HL-60 (cell line): ENCODE measurements around the gene PDZD4.

Source experiments
- DNase-seq, 2 experiments: peaks; one replicate each; pipeline ENCODE4 v3.0.0-alpha.2; 2010 to 2020; ENCODE audit warnings: low read depth in 1 of 2, low spot score in 1 of 2
- H3K27ac ChIP-seq: fragments of 250-450 bp; sonication (Bioruptor Pico); replicated peaks from 2 replicates; pipeline ENCODE4 v1.5.1; 2020; ENCODE audit warnings: mild to moderate bottlenecking, moderate library complexity
- H3K27me3 ChIP-seq: fragments of 250-450 bp; sonication (Bioruptor Pico); 2 replicates; pipeline ENCODE4 v1.5.1; 2021; ENCODE audit warnings: mild to moderate bottlenecking, moderate library complexity; ENCODE audit not compliant: insufficient read depth, poor library complexity, severe bottlenecking
- H3K4me3 ChIP-seq: replicated peaks from 2 replicates; pipeline ENCODE4 v1.5.1; 2011; ENCODE audit warnings: mild to moderate bottlenecking, control low read depth, low read length; ENCODE audit not compliant: insufficient read depth
- CTCF ChIP-seq: IDR thresholded peaks from one replicate; pipeline ENCODE4 v1.5.1; 2011; ENCODE audit warnings: low read length, control low read depth, inconsistent platforms; ENCODE audit not compliant: insufficient read depth
- GABPA ChIP-seq: IDR thresholded peaks from 2 replicates; pipeline ENCODE4 v1.6.1; 2012; ENCODE audit warnings: low read depth
- POLR2AphosphoS5 ChIP-seq: IDR thresholded peaks from 2 replicates; pipeline ENCODE4 v1.6.1; 2012; ENCODE audit warnings: low read depth
- REST ChIP-seq: IDR thresholded peaks from 2 replicates; pipeline ENCODE4 v1.6.1; 2012; ENCODE audit warnings: low read depth; ENCODE audit not compliant: insufficient replicate concordance
- SPI1 ChIP-seq: IDR thresholded peaks from 2 replicates; pipeline ENCODE4 v1.6.1; 2012; ENCODE audit warnings: low read depth, mild to moderate bottlenecking, borderline replicate concordance

Gene PDZD4

GRCh38 chrX:153866302-153867019 is 36.1 kb upstream of the PDZD4 start:
- TF ChIP-seq GABPA (no peak), POLR2AphosphoS5 (no peak), CTCF (no peak), REST (no peak), SPI1 (no peak)
- Histone ChIP-seq H3K27me3 (no peaks in the 10 kb centered on the region), H3K27ac (no peak overlapping the region), H3K4me3 (no peak overlapping the region)
- DNase-seq, result no peak

GRCh38 chrX:153865685-153866084 is 35.3 kb upstream of the PDZD4 start:
- no peak for DNase-seq
- no peak for TF ChIP-seq POLR2AphosphoS5
- no peak for TF ChIP-seq GABPA
- no peak for TF ChIP-seq SPI1
- TF ChIP-seq REST, result no peak
- no peak for TF ChIP-seq CTCF
- Histone ChIP-seq H3K4me3 (no peak overlapping the region), H3K27ac (no peak overlapping the region), H3K27me3 (no peaks in the 10 kb centered on the region)

- H3K27ac ChIP-seq, result no peak overlapping the region
- TF ChIP-seq GABPA, result no peak
- TF ChIP-seq SPI1, result no peak
- TF ChIP-seq CTCF, result no peak
- no peak for TF ChIP-seq POLR2AphosphoS5
- no peak for TF ChIP-seq REST
- DNase-seq, result no peak
- H3K4me3 ChIP-seq, result no peak overlapping the region
- H3K27me3 ChIP-seq, result no peaks in the 10 kb centered on the region
These were observed 34.9 kb upstream of the PDZD4 start for GRCh38 chrX:153865321-153865580.
